Cardiac fibroblast (primary cell): ENCODE measurements around the gene BMAL2.
A peak's percentile ranks its signal among the peaks of the same experiment; 100 is the strongest.

ENCODE experiments used
- DNase-seq, 2 donors: peaks; one replicate each; pipeline versions ENCODE4 v3.0.0 to v3.0.0-alpha.2; 2010; ENCODE audit warnings: low read depth in 2 of 2
- H3K4me3 ChIP-seq, 2 donors: replicated peaks in 1 of 2; 1 replicate in 1 of 2; 2 replicates in 1 of 2; pipeline ENCODE4 v1.5.1; 2011; ENCODE audit warnings: low read depth in 2 of 2, low read length in 2 of 2, mild to moderate bottlenecking in 2 of 2, moderate library complexity in 1 of 2
- CTCF ChIP-seq: IDR thresholded peaks from one replicate; pipeline ENCODE4 v1.5.1; 2011; ENCODE audit warnings: low read depth, mild to moderate bottlenecking, low read length, inconsistent platforms

BMAL2 gene

DNA sequence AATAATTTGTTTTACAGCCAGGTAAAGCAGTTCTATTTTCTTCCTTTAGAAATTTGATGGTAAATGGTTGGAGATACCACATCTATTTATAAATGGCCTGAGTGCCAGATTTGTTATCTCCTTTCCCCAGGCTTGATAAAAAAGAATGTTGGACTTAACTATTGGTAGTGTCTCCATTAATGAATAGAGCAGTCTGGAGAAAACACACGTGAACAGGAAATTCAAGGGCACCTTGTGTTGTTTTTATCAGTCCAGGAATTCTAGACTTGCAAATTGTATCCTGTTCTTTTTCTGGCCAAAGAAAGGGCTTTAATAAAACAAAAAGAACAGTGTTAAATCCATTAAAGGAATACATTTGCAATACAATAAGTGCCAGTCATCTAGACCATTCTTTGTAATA, 40.8 kb upstream of the BMAL2 start:
- DNase-seq = no peak
- no peak for TF ChIP-seq CTCF
- H3K4me3 ChIP-seq = no peak overlapping the region

DNA sequence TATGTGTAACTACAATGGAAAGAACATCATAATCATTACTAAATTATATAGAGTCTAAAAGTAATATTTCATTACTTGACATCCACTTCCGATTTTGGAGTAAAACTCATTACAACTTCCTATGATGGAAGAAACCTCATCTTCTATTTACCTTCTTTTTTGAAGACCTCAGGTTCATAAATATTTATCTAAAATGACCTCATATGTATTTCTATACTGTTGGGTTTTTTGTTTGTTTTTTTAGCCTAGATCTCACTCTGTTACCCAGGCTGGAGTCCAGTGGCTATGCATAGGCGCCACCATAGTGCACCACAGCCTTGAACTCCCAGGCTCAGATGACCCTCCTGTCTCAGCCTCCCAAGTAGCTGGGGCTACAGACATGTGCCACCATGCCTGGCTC, 39.9 kb upstream of the BMAL2 start:
- no peak overlapping the region for H3K4me3 ChIP-seq
- no peak for DNase-seq
- no peak for TF ChIP-seq CTCF

- DNase-seq = peak; percentile 46 to 68
- no peak overlapping the region for H3K4me3 ChIP-seq
- no peak for TF ChIP-seq CTCF
These were observed 39.2 kb upstream of the BMAL2 start for GRCh38 chr12:27293463-27293862.

DNA sequence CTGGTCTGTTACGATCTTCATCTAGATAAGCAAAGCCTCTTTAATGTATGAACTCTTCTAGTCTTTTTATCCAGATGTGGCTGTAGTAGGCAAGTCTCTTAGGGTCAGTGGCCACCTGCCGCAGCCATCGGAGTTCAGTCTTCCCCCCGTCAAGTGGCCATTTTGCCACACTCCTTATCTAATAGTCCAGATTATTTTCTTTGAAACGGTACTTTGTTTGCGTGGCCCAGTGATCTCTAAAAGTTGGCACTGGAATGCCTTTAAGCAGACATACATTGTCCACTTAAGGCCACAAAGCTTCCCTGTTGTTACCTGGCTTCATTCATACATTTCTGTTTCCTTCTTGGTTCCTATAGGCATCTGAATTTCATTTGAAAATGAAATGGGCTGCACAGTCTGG, 36.0 kb upstream of the BMAL2 start:
- no peak for TF ChIP-seq CTCF
- H3K4me3 ChIP-seq = no peak overlapping the region
- no peak for DNase-seq

- DNase-seq = peak in 1 of 2 donors; percentile 32
- TF ChIP-seq CTCF = no peak
These were observed 35.1 kb upstream of the BMAL2 start for GRCh38 chr12:27297566-27297965.

DNA sequence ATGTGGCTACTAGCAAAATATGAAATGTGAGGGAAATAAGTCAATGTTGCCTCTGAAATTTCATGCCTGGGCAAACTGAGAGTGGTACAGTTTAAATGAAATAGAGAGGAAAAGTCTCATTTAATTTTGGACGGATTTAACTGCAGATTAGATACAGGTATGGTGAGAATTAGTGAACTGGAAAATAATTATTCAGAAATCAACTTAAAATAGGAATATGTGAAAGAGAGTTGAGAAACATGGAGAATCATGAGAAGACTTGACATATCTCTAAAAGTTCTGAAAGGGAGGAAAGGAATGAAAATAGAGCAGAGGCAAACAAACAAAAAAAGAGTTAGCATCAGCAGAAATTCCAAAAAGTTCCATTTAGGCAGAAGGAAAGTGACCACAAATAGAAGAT, 33.5 kb upstream of the BMAL2 start:
- DNase-seq = no peak
- no peak overlapping the region for H3K4me3 ChIP-seq
- no peak for TF ChIP-seq CTCF

More at GRCh38 chr12:27297566-27297965, 35.1 kb upstream of the BMAL2 start:
- H3K4me3 ChIP-seq = no peak overlapping the region

GRCh38 chr12:27300226-27300625, 32.4 kb upstream of the BMAL2 start:
- H3K4me3 ChIP-seq = no peak overlapping the region
- no peak for DNase-seq
- no peak for TF ChIP-seq CTCF
